PC-9 (cell line): ENCODE data around the gene SRPRB. TPM values are rescaled to one million over a fixed set of nuclear protein-coding genes. Genes with fewer than 3 reads are reported as not detected.

Source experiments
- BruUV-seq: library from RNA; stranded (reverse); fragments of 400-500 nt; replicated peaks from 2 replicates; lab custom pipeline; 2021; lab: Mats Ljungman, UMichigan
- CTCF ChIA-PET: fragments of 300-600 bp; sonication (Branson Sonifier 250); formaldehyde crosslinking; loops from one replicate; lab custom pipeline; 2022; ENCODE audit warnings: antibody characterized with exemption; lab: Charles Lee
- POLR2A ChIA-PET: fragments of 300-600 bp; sonication (Branson Sonifier 250); formaldehyde crosslinking; loops from one replicate; lab custom pipeline; 2022; ENCODE audit warnings: antibody characterized with exemption; ENCODE audit not compliant: unreplicated experiment; lab: Charles Lee
- DNase-seq, 2 experiments: peaks; one replicate each; pipeline versions ENCODE4 v3.0.0 to v3.0.0-alpha.2; 2015 to 2022; ENCODE audit warnings: mixed read lengths in 1 of 2
- H2AFZ ChIP-seq: fragments of 200-600 bp; sonication (generic); 2 replicates; pipeline ENCODE4 v1.8.1; 2017; ENCODE audit warnings: antibody characterized with exemption
- H3F3A ChIP-seq: fragments of 200-600 bp; sonication (generic); 2 replicates; pipeline ENCODE4 v1.8.1; 2017; ENCODE audit warnings: antibody characterized with exemption, mild to moderate bottlenecking, low read depth; ENCODE audit not compliant: insufficient read depth
- H3K27ac ChIP-seq: fragments of 200-600 bp; sonication (generic); 2 replicates; pipeline ENCODE4 v1.6.1; 2016; ENCODE audit warnings: mixed run types
- H3K27me3 ChIP-seq: fragments of 200-600 bp; sonication (generic); 2 replicates; pipeline ENCODE4 v1.6.1; 2016; ENCODE audit warnings: low read depth, mixed run types; ENCODE audit not compliant: insufficient read depth
- H3K36me3 ChIP-seq: fragments of 200-600 bp; sonication (generic); 2 replicates; pipeline ENCODE4 v1.6.1; 2016; ENCODE audit warnings: low read depth, mixed run types
- H3K4me1 ChIP-seq: fragments of 200-600 bp; sonication (generic); replicated peaks from 2 replicates; pipeline ENCODE4 v1.6.1; 2016; ENCODE audit warnings: mixed run types; ENCODE audit not compliant: insufficient read depth
- H3K4me2 ChIP-seq: fragments of 200-600 bp; sonication (generic); 2 replicates; pipeline ENCODE4 v1.6.1; 2017; ENCODE audit warnings: mixed run types
- H3K4me3 ChIP-seq: fragments of 200-600 bp; sonication (generic); 2 replicates; pipeline ENCODE4 v1.6.1; 2016; ENCODE audit warnings: mixed run types
- H3K79me2 ChIP-seq: fragments of 200-600 bp; sonication (generic); 2 replicates; pipeline ENCODE4 v1.6.1; 2017; ENCODE audit warnings: low read depth, mixed run types
- H3K9me2 ChIP-seq: fragments of 200-600 bp; sonication (generic); 2 replicates; pipeline ENCODE4 v1.8.1; 2017; ENCODE audit warnings: mild to moderate bottlenecking; ENCODE audit not compliant: insufficient read depth
- H3K9me3 ChIP-seq: fragments of 200-600 bp; sonication (generic); 2 replicates; pipeline ENCODE4 v1.8.1; 2016; ENCODE audit warnings: low read depth; ENCODE audit not compliant: insufficient read depth
- H4K20me1 ChIP-seq: fragments of 200-600 bp; sonication (generic); 2 replicates; pipeline ENCODE4 v1.8.1; 2017; ENCODE audit not compliant: insufficient read depth
- EZH2 ChIP-seq: fragments of 200-600 bp; sonication (generic); IDR thresholded peaks from 2 replicates; pipeline ENCODE4 v1.8.0; 2017; ENCODE audit warnings: antibody characterized with exemption, low read depth
- intact Hi-C: fragments of 100-400 bp; cut with micrococcal nuclease; formaldehyde crosslinking; loops from one replicate; pipeline ENCODE4 v1.10.0; 2022; ENCODE audit not compliant: unreplicated experiment
- total RNA-seq: library from RNA; stranded (reverse); gene quantifications from 2 replicates; pipeline ENCODE4 v1.2.3, GENCODE V29; 2021
- TF ChIP-seq, protein P1 (sequence below): fragments of 200-600 bp; sonication (generic); conservative IDR thresholded peaks from 2 replicates; pipeline ENCODE4 v1.6.1; 2017; ENCODE audit warnings: mixed run types, antibody characterized with exemption, mild to moderate bottlenecking, moderate library complexity

Gene SRPRB
- total RNA-seq, 1 experiment from 2014 or later: 25.5 TPM

DNA sequence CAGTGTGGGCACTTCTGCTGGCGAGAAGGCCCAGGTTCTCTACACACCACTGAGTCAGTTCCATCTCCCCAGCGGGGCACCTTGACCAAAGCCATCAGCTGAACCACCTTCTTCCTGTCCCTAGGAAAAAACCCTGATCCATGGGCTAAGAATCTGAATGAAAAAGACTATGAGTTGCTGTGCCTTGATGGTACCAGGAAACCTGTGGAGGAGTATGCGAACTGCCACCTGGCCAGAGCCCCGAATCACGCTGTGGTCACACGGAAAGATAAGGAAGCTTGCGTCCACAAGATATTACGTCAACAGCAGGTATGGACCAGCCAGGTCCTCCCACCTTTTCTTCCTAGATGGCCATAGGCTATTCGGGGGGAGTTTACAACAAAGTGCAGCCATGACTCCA is 30.3 kb upstream of the SRPRB start:
- Histone ChIP-seq H2AFZ (no peak overlapping the region), H3K4me3 (no peak overlapping the region), H3K4me1 (no peaks in the 10 kb centered on the region), H3K36me3 (no peaks in the 10 kb centered on the region), H3K9me3 (no peaks in the 10 kb centered on the region), H3K4me2 (no peak overlapping the region), H3K27ac (no peak overlapping the region), H4K20me1 (no peaks in the 10 kb centered on the region), H3F3A (no peaks in the 10 kb centered on the region), H3K79me2 (no peaks in the 10 kb centered on the region), H3K9me2 (no peaks in the 10 kb centered on the region), H3K27me3 (0 out of 2 replicates have a peak, but pooled peaks cover 8% of the 10 kb centered on the region)
- no peak for DNase-seq
- CTCF ChIA-PET: interaction anchor here (0.6 kb wide), 1 partner anchor 147 kb away, joined by 7 read pairs; no protein-coding TSS in a partner anchor
- POLR2A ChIA-PET: no interaction called here
- no TSS peak for BruUV-seq
- intact Hi-C loops: no loop called here
- no peak for TF ChIP-seq EZH2
- TF ChIP-seq, protein P1, sequence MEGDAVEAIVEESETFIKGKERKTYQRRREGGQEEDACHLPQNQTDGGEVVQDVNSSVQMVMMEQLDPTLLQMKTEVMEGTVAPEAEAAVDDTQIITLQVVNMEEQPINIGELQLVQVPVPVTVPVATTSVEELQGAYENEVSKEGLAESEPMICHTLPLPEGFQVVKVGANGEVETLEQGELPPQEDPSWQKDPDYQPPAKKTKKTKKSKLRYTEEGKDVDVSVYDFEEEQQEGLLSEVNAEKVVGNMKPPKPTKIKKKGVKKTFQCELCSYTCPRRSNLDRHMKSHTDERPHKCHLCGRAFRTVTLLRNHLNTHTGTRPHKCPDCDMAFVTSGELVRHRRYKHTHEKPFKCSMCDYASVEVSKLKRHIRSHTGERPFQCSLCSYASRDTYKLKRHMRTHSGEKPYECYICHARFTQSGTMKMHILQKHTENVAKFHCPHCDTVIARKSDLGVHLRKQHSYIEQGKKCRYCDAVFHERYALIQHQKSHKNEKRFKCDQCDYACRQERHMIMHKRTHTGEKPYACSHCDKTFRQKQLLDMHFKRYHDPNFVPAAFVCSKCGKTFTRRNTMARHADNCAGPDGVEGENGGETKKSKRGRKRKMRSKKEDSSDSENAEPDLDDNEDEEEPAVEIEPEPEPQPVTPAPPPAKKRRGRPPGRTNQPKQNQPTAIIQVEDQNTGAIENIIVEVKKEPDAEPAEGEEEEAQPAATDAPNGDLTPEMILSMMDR: no peak

DNA sequence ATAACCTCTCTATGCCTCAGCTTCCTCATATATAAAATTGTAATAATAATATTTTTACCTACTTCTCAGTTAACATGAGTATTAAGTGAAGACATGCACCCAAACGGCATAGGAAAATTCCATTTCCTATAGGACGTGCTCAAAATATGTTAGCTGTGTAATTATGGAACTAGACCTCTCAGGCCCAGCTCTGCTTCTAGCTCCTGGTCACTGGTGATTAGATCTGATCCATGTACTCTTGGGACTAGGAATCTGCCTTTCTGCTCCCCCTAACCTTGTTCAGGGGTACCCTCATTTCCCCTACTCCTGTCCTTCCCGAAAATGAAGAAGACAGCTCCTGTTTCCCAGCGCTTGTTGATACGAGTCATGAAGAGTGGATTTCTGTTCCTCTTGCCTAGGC is 29.8 kb upstream of the SRPRB start:
- no peak overlapping the region for H3K4me2 ChIP-seq
- CTCF ChIA-PET: interaction anchor here (0.6 kb wide), 1 partner anchor 147 kb away, joined by 7 read pairs; no protein-coding TSS in a partner anchor
- BruUV-seq: no TSS peak
- H3K9me2 ChIP-seq: no peaks in the 10 kb centered on the region
- H3K36me3 ChIP-seq: no peaks in the 10 kb centered on the region
- no peak overlapping the region for H2AFZ ChIP-seq
- 0 out of 2 replicates have a peak, but pooled peaks cover 8% of the 10 kb centered on the region for H3K27me3 ChIP-seq
- H3K4me1 ChIP-seq: no peaks in the 10 kb centered on the region
- no peaks in the 10 kb centered on the region for H3F3A ChIP-seq
- no peak overlapping the region for H3K4me3 ChIP-seq
- no peaks in the 10 kb centered on the region for H4K20me1 ChIP-seq
- H3K27ac ChIP-seq: no peak overlapping the region
- intact Hi-C loops: no loop called here
- H3K79me2 ChIP-seq: no peaks in the 10 kb centered on the region
- H3K9me3 ChIP-seq: no peaks in the 10 kb centered on the region
- DNase-seq: no peak
- TF ChIP-seq, protein P1: no peak
- no peak for TF ChIP-seq EZH2
- POLR2A ChIA-PET: no interaction called here

DNA sequence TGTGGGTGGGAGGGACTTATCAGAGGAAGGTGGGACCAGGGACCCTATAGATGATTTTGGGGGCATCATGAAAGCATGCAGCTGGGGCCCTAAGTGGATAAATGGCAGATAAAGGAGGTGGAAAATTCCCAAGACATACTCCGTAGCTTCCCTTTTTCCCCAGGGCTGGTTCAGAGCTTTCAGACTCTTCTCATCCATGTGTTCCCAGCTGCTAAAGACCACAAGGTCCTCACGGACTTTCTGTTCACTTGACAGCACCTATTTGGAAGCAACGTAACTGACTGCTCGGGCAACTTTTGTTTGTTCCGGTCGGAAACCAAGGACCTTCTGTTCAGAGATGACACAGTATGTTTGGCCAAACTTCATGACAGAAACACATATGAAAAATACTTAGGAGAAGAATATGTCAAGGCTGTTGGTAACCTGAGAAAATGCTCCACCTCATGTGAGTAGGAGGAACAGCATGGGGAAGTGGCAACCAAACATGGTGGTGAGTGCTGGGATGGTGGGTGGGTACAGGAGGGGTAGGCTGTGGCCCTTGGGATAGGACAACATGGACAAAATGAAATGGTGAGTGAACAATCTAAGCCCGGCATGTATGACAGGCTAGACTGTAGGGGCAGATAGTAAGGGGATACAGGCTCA is 28.7 kb upstream of the SRPRB start:
- H2AFZ ChIP-seq: no peak overlapping the region
- no TSS peak for BruUV-seq
- no peak for DNase-seq
- no peaks in the 10 kb centered on the region for H3K9me2 ChIP-seq
- H3K4me3 ChIP-seq: no peak overlapping the region
- intact Hi-C loops: no loop called here
- no peaks in the 10 kb centered on the region for H3K79me2 ChIP-seq
- no peaks in the 10 kb centered on the region for H3K9me3 ChIP-seq
- H3K27ac ChIP-seq: no peak overlapping the region
- no peaks in the 10 kb centered on the region for H3K36me3 ChIP-seq
- H3K27me3 ChIP-seq: 0 out of 2 replicates have a peak, but pooled peaks cover 8% of the 10 kb centered on the region
- CTCF ChIA-PET: no interaction called here
- no peak for TF ChIP-seq EZH2
- TF ChIP-seq, protein P1: no peak
- H3K4me1 ChIP-seq: no peaks in the 10 kb centered on the region
- no peaks in the 10 kb centered on the region for H4K20me1 ChIP-seq
- POLR2A ChIA-PET: interaction anchor here (0.6 kb wide), 1 partner anchor 335 kb away, joined by 10 read pairs; no protein-coding TSS in a partner anchor
- H3K4me2 ChIP-seq: no peak overlapping the region
- H3F3A ChIP-seq: no peaks in the 10 kb centered on the region
